ENCODE data around the gene ADD2. TPM values are rescaled to one million over a fixed set of nuclear protein-coding genes. Genes with fewer than 3 reads are reported as not detected.
"Not testable (repeated sequence)": the region's sequence is repeated elsewhere in the genome, so short reads cannot be mapped to it uniquely, and the experiment has no call there.

Gene ADD2
- total RNA-seq, 2 donors from 2014 or later: 18.3 to 76.0 TPM

DNA sequence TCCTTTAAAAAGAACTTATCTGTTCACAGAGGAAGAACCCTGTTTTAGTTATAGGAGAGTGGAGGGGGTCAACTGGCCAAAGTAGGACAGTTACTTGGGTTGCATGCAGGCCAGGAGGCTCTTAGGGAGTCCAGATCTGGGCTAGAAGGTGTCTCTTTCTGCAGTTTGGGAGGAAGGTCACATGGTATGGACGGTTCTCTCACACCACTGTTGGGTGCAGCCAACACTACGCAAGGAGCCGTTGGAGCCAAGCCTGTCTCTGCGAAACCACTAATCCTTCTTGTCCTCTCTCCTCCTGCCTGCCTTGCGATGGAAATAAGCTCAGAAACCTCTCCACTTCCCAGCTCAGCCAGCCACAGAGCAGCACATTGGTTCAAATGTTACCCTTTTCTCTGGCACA lies 108.4 kb downstream of the ADD2 start:
- ATAC-seq: no peak
- Mint-ChIP-seq H3K36me3 (peaks cover 14 to 30% of the 10 kb centered on the region in 2 donors), H3K27ac (no peak overlapping the region), H3K9me3 (peaks cover 2% of the 10 kb centered on the region in 2 donors)
- DNase-seq (ENCODE audit: low spot score in 2 of 2): no peak

DNA sequence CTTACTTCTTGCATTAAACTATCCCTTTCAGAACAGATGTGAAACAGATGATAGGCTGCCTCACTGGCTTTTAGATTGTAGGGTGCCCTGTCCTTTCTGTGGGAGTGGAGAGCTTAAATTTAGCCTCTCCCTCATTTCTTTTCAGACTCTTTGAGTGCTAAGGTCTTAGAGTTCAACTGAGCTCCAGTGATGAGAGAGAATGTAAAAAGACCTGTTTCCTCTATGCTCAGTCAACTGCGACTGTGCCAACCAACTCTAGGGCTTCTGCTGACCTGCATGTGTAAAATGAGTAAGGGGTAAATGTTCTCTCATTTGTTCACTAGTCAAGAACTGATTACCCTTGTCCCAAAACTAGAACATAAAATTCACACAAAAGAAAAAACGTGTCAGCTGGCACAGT lies 109.5 kb downstream of the ADD2 start:
- DNase-seq (ENCODE audit: low spot score in 2 of 2) (no peak), ATAC-seq (no peak)
- peaks cover 14 to 19% of the 10 kb centered on the region in 2 donors for H3K36me3 Mint-ChIP-seq
- no peaks in the 10 kb centered on the region for H3K9me3 Mint-ChIP-seq
- no peak overlapping the region for H3K27ac Mint-ChIP-seq

GRCh38 chr2:70657246-70657645 lies 110.8 kb downstream of the ADD2 start:
- Mint-ChIP-seq H3K27ac (peak overlapping the region; percentile 73 to 81), H3K36me3 (peaks cover 6 to 8% of the 10 kb centered on the region in 2 donors), H3K9me3 (no peaks in the 10 kb centered on the region)
- ATAC-seq (peak in 1 of 2 donors; percentile 20), DNase-seq (ENCODE audit: low spot score in 2 of 2) (no peak)

DNA sequence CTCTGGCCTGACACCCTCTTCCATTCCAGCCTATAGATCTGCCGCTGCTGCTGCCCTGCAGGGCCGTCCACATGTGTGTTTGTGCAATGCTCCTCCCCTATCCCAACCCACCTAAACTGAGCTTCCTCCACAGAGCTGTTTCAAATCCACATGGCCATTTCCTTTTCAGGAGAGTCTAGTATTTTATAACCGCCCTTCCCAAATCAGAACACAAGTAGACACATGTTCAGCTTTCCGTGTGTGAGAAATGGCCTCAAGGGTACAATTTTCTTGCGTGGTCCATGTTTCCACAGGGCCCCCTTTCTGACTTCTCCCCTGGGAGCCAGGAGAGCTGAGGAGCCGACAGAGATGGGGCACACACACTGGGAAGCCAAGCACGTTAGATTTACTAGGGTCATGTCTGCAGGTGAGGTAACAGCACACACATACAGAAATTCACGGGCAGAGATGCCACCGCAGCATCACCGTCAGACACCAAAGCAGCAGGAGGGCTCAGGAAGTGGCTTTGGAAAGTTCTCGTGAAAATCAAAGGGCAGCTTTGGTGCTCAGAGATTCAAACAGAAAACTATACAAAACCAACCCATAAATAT lies 111.5 kb downstream of the ADD2 start:
- Mint-ChIP-seq H3K9me3 (no peaks in the 10 kb centered on the region), H3K36me3 (peaks cover 6 to 15% of the 10 kb centered on the region in 2 donors), H3K27ac (peak overlapping the region; percentile 27 to 73)
- DNase-seq (ENCODE audit: low spot score in 2 of 2): no peak
- ATAC-seq: peak; percentile 61 to 64

DNA sequence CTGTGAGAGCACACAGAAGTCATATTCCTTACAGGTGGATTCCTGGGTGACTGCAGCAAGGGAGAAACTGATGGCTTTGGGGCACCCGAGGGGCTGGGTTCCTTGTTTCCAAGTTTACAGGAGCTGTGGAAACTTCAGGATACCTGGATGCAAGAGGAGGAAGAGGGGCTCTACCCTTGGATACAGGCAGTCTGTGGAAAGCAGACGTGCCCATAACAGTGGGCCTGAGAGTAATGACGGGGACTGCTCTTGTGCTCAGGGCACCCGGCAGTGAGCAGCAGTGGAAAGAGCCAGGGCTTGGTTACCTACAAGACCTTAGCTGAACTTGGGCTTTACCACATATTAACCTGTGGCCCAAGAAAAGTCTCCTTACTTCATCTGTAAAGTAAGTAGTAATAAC lies 112.2 kb downstream of the ADD2 start:
- ATAC-seq (peak; percentile 17 to 28), DNase-seq (ENCODE audit: low spot score in 2 of 2) (no peak)
- H3K27ac Mint-ChIP-seq: peak overlapping the region; percentile 73 to 75
- H3K36me3 Mint-ChIP-seq: peaks cover 4 to 15% of the 10 kb centered on the region in 2 donors
- H3K9me3 Mint-ChIP-seq: no peaks in the 10 kb centered on the region

- peak; percentile 74 to 80 for ATAC-seq
- not testable (repeated sequence) for DNase-seq (ENCODE audit: low spot score in 2 of 2); H3K9me3 Mint-ChIP-seq; H3K36me3 Mint-ChIP-seq
- peak overlapping the region; percentile 73 to 75 for H3K27ac Mint-ChIP-seq
These were observed 112.8 kb downstream of the ADD2 start for GRCh38 chr2:70655211-70655610.

GRCh38 chr2:70651727-70652126 lies 116.3 kb downstream of the ADD2 start:
- DNase-seq (ENCODE audit: low spot score in 2 of 2) (no peak), ATAC-seq (no peak)
- Mint-ChIP-seq H3K9me3 (no peaks in the 10 kb centered on the region), H3K27ac (no peak overlapping the region), H3K36me3 (peaks cover 0 to 6% of the 10 kb centered on the region in 2 donors)

DNA sequence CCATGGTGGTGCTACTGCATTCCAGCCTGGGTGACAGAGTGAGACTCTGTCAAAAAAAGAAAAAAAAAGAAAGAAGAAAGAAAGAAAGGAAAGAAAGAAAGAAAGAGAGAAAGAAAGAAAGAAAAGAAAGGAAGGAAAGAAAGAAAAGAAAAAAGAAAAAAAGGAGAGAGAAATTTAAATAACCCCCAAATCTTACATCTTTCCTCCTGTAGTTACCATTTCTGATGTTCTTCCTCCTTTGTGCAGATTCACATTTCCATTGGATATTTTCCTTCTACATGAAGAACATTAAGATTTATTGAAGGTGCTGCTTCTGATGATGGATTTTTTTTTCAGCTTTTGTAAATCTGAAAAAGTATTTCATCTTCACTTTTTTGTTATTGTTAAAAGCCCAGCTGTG lies 117.0 kb downstream of the ADD2 start:
- DNase-seq (ENCODE audit: low spot score in 2 of 2) (no peak), ATAC-seq (no peak)
- Mint-ChIP-seq H3K9me3 (no peaks in the 10 kb centered on the region), H3K27ac (peak overlapping the region in 1 of 2 donors; percentile 41), H3K36me3 (peaks cover 0 to 6% of the 10 kb centered on the region in 2 donors)

DNA sequence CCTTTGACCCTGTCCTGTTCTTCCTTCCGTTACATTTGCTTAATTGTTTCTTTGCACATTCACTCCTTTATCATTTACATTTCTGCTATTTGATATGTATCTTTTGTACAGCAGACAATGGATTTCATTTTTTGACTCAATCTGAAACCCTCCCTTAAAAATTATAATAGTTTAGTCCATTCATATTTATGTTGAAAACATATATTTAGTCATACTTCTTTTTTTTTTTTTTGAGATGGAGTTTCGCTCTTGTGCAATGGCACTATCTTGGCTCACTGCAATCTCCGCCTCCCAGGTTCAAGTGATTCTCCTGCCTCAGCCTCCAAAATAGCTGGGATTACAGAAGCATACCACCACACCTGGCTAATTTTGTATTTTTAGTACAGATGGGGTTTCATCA lies 119.0 kb downstream of the ADD2 start:
- ATAC-seq (no peak), DNase-seq (ENCODE audit: low spot score in 2 of 2) (no peak)
- H3K36me3 Mint-ChIP-seq: peaks cover 0 to 6% of the 10 kb centered on the region in 2 donors
- no peak overlapping the region for H3K27ac Mint-ChIP-seq
- H3K9me3 Mint-ChIP-seq: no peaks in the 10 kb centered on the region

DNA sequence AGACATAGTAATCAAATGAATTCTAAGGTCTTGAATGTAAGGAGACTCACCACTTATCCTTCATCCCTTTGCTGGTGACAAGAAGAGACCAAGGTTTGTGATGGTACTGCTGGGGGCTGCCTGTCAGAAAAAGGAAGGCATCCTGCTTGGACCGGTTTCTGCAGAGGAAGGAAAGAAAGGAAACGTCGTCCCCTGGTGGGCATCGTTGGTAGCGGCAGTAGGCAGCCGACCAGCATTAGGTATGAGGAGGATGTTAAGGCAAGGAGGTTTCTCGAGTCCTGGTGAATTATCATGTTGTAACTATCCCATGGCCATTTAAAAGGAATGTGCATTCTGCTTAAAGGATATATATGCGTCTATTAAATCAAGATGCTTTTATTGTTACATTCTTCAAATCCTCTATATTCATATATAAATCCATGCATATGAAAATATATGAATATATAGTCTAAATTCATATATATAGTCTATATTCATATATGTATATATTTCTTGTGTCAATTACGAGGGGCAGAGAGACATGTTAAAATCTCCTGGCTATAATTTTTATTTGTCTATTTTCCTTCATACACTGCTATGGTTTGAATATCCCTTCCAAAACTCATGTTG lies 120.0 kb downstream of the ADD2 start:
- peak; percentile 69 to 79 for DNase-seq (ENCODE audit: low spot score in 2 of 2)
- Mint-ChIP-seq H3K9me3 (no peaks in the 10 kb centered on the region), H3K36me3 (peaks cover 0 to 6% of the 10 kb centered on the region in 2 donors), H3K27ac (no peak overlapping the region)
- ATAC-seq: peak; percentile 72 to 74

GRCh38 chr2:70646420-70646818 lies 121.6 kb downstream of the ADD2 start:
- DNase-seq (ENCODE audit: low spot score in 2 of 2) (no peak), ATAC-seq (no peak)
- Mint-ChIP-seq H3K36me3 (no peaks in the 10 kb centered on the region), H3K9me3 (no peaks in the 10 kb centered on the region), H3K27ac (no peak overlapping the region)

- H3K27ac Mint-ChIP-seq: no peak overlapping the region
- ATAC-seq (no peak), DNase-seq (ENCODE audit: low spot score in 2 of 2) (no peak)
- no peaks in the 10 kb centered on the region for H3K36me3 Mint-ChIP-seq
- no peaks in the 10 kb centered on the region for H3K9me3 Mint-ChIP-seq
These were observed 122.1 kb downstream of the ADD2 start for GRCh38 chr2:70645733-70646419.

GRCh38 chr2:70643715-70644114 lies 124.3 kb downstream of the ADD2 start:
- DNase-seq (ENCODE audit: low spot score in 2 of 2) (peak in 1 of 2 donors; percentile 48), ATAC-seq (no peak)
- no peak overlapping the region for H3K27ac Mint-ChIP-seq
- H3K36me3 Mint-ChIP-seq: no peaks in the 10 kb centered on the region
- H3K9me3 Mint-ChIP-seq: no peaks in the 10 kb centered on the region

GRCh38 chr2:70641263-70641784 lies 126.7 kb downstream of the ADD2 start:
- Mint-ChIP-seq H3K9me3 (peaks cover 0 to 6% of the 10 kb centered on the region in 2 donors), H3K36me3 (no peaks in the 10 kb centered on the region), H3K27ac (no peak overlapping the region)
- peak; percentile 79 to 85 for ATAC-seq
- DNase-seq (ENCODE audit: low spot score in 2 of 2): no peak

GRCh38 chr2:70639841-70640436 lies 128.1 kb downstream of the ADD2 start:
- Mint-ChIP-seq H3K27ac (peak overlapping the region in 1 of 2 donors; percentile 6), H3K36me3 (no peaks in the 10 kb centered on the region), H3K9me3 (peaks cover 0 to 6% of the 10 kb centered on the region in 2 donors)
- no peak for ATAC-seq
- DNase-seq (ENCODE audit: low spot score in 2 of 2): no peak

- DNase-seq (ENCODE audit: low spot score in 2 of 2) (no peak), ATAC-seq (no peak)
- Mint-ChIP-seq H3K9me3 (peaks cover 0 to 6% of the 10 kb centered on the region in 2 donors), H3K36me3 (no peaks in the 10 kb centered on the region), H3K27ac (no peak overlapping the region)
These were observed 129.4 kb downstream of the ADD2 start for GRCh38 chr2:70638561-70638960.

DNA sequence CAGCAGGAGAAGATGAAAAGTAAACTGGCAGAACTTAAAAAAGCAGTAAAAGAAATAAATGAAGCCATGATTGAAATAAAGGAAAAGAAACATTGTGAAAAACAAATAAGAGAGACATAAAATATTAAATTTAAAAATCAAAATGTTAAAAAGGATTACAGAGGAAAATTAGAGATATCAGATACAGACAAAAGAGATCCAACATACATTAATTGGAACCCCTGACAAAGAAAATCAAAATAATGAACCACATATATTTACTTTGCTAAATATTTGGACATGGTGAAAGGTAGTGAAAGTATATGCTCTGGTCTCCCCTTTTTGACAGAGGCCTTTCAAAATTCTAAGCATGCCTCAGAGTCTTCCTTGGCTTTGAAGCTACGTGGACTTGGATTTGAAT lies 134.5 kb downstream of the ADD2 start:
- H3K9me3 Mint-ChIP-seq: peaks cover 4 to 12% of the 10 kb centered on the region in 2 donors
- no peak for ATAC-seq
- DNase-seq (ENCODE audit: low spot score in 2 of 2): no peak
- H3K36me3 Mint-ChIP-seq: no peaks in the 10 kb centered on the region
- H3K27ac Mint-ChIP-seq: no peak overlapping the region

Measured in activated naive CD4-positive, alpha-beta T cell treated with anti-CD3 and anti-CD28 coated beads, Interleukin-2, amount 50 U/mL, for 72 hours (primary cell).